ENCODE measurements around the gene PKD1L1. TPM values are rescaled to one million over a fixed set of nuclear protein-coding genes. Genes with fewer than 3 reads are reported as not detected.

PKD1L1 gene
- polyA plus RNA-seq, 2 of the 4 experiments (the other 2 are of a cell fraction) = 0.21 TPM

- FAIRE-seq (no peak), DNase-seq (ENCODE audit: low read depth in 1 of 2, low spot score in 1 of 2) (peak in 1 of 2 experiments; percentile 41), ATAC-seq (peak; percentile 82 to 92)
- Histone ChIP-seq H3K9me3 (no peaks in the 10 kb centered on the region), H3K4me3 (no peak overlapping the region), H3K4me2 (no peak overlapping the region), H3K4me1 (no peaks in the 10 kb centered on the region), H3K27ac (no peak overlapping the region)
- no peak for TF ChIP-seq KDM5A (IDR thresholded peaks at IDR 0.05)
- peak; percentile 33 to 59; a peak in 4 of 5 replicates for TF ChIP-seq RAD21 (conservative IDR thresholded peaks at IDR 0.05 in 1 of 2, IDR thresholded peaks at IDR 0.05 in 1 of 2)
- TF ChIP-seq HDAC2 (IDR thresholded peaks at IDR 0.05) = no peak
- ChIA-PET CTCF (interaction anchor here (1.6 to 1.8 kb wide), 2 partner anchors 14 to 15 kb away, joined by 4 to 5 read pairs; no protein-coding TSS in a partner anchor), POLR2A (no interaction called here)
- WGBS (ENCODE audit: missing lambda C conversion rate) = 76% methylated on average over 9 of the region's 9 CpGs
Observed at GRCh38 chr7:47852330-47853245, 95.7 kb downstream of the PKD1L1 start.

- no peak for ATAC-seq
- no peaks in the 10 kb centered on the region for H3K9me3 ChIP-seq
- POLR2A ChIA-PET = no interaction called here
- no peak overlapping the region for H3K27ac ChIP-seq
- no peak overlapping the region for H3K4me3 ChIP-seq
- peaks cover 35% of the 10 kb centered on the region for H3K4me1 ChIP-seq
- H3K4me2 ChIP-seq = no peak overlapping the region
- WGBS (ENCODE audit: missing lambda C conversion rate) = 90% methylated on average over 5 of the region's 5 CpGs
- CTCF ChIA-PET = interaction anchor here (1.7 kb wide), 2 partner anchors 21 to 28 kb away, joined by 3 to 5 read pairs; no protein-coding TSS in a partner anchor
- no peak for FAIRE-seq
- no peak for DNase-seq (ENCODE audit: low read depth in 1 of 2, low spot score in 1 of 2)
- no peak for TF ChIP-seq RARB (CRISPR knock-in tag; IDR thresholded peaks at IDR 0.05)
- no peak for TF ChIP-seq ELK1 (IDR thresholded peaks at IDR 0.05; ENCODE audit: low read depth, low read length)
- no peak for TF ChIP-seq ESRRA (IDR thresholded peaks at IDR 0.05; ENCODE audit: borderline replicate concordance, low read length)
- TF ChIP-seq RAD21 (conservative IDR thresholded peaks at IDR 0.05 in 1 of 2, IDR thresholded peaks at IDR 0.05 in 1 of 2) = no peak
- no peak for TF ChIP-seq CBX8 (IDR thresholded peaks at IDR 0.05)
- TF ChIP-seq ATOH8 (CRISPR knock-in tag; IDR thresholded peaks at IDR 0.05; ENCODE audit: low read depth) = no peak
- no peak for TF ChIP-seq ZFP36 (IDR thresholded peaks at IDR 0.05; ENCODE audit: borderline replicate concordance, partially characterized antibody)
- TF ChIP-seq EHF (CRISPR knock-in tag; IDR thresholded peaks at IDR 0.05) = no peak
- no peak for TF ChIP-seq CHD2 (IDR thresholded peaks at IDR 0.05; ENCODE audit: low read length, partially characterized antibody)
- TF ChIP-seq POLR2A (IDR thresholded peaks at IDR 0.05; ENCODE audit: low read length) = no peak
Observed at GRCh38 chr7:47847207-47847606, 101.1 kb downstream of the PKD1L1 start.

- FAIRE-seq (peak; percentile 39), ATAC-seq (peak; percentile 84 to 86), DNase-seq (ENCODE audit: low read depth in 1 of 2, low spot score in 1 of 2) (peak; percentile 52 to 55)
- peaks cover 35% of the 10 kb centered on the region for H3K4me1 ChIP-seq
- WGBS (ENCODE audit: missing lambda C conversion rate) = 31% methylated on average over 7 of the region's 7 CpGs
- H3K27ac ChIP-seq = peak overlapping the region; percentile 8 to 62; a peak in 3 of 6 replicates
- TF ChIP-seq FOSL2 (IDR thresholded peaks at IDR 0.05) = peak; percentile 60; the same call in 1 of the 2 replicates
- peak; percentile 88 for TF ChIP-seq FOSL2 (CRISPR knock-in tag; IDR thresholded peaks at IDR 0.05)
- TF ChIP-seq CHD4 (IDR thresholded peaks at IDR 0.05; ENCODE audit: borderline replicate concordance) = no peak
- no peak for TF ChIP-seq SMC3 (IDR thresholded peaks at IDR 0.05)
- TF ChIP-seq RARB (CRISPR knock-in tag; IDR thresholded peaks at IDR 0.05) = no peak
- no peak for TF ChIP-seq RCOR1 (IDR thresholded peaks at IDR 0.05; ENCODE audit: low read depth, low read length)
- TF ChIP-seq HOXB5 (CRISPR knock-in tag; IDR thresholded peaks at IDR 0.05) = peak; percentile 47; the same call in 1 of the 2 replicates
- 0 out of 2 replicates have a peak, but pooled peaks have one; percentile 48 for TF ChIP-seq JUNB (IDR thresholded peaks at IDR 0.05)
- ChIA-PET CTCF (interaction anchor here (0.6 to 2.1 kb wide), 5 partner anchors 18 to 580 kb away, joined by 3 to 5 read pairs (median 4); no protein-coding TSS in a partner anchor), POLR2A (no interaction called here)
- H3K4me3 ChIP-seq = no peak overlapping the region
- peak overlapping the region; percentile 59 for H3K4me2 ChIP-seq
- H3K9me3 ChIP-seq = no peaks in the 10 kb centered on the region
Observed at GRCh38 chr7:47846138-47846836, 102.0 kb downstream of the PKD1L1 start.
